ENCODE results near the gene TCF7. TPM values are rescaled to one million over a fixed set of nuclear protein-coding genes. Genes with fewer than 3 reads are reported as not detected.

The TCF7 gene
- total and polyA plus RNA-seq, 2 of the 13 experiments (the other 11 are each of a cell fraction or from before 2014, with no cell fraction given) = 6.3 to 6.8 TPM

GRCh38 chr5:134070725-134071613 is 43.5 kb upstream of the TCF7 start (continued):
- TF ChIP-seq PAX8 (CRISPR knock-in tag; IDR thresholded peaks at IDR 0.05; ENCODE audit: borderline replicate concordance) (no peak), SMYD3 (CRISPR knock-in tag; IDR thresholded peaks at IDR 0.05) (no peak; the same call in 1 of the 2 replicates), RELA (CRISPR knock-in tag; IDR thresholded peaks at IDR 0.05) (0 out of 2 replicates have a peak, but pooled peaks have one; percentile 61), ZNF230 (CRISPR knock-in tag; IDR thresholded peaks at IDR 0.05) (no peak), THYN1 (CRISPR knock-in tag; IDR thresholded peaks at IDR 0.05; ENCODE audit: borderline replicate concordance, low read depth) (no peak), GABPB1 (CRISPR knock-in tag; IDR thresholded peaks at IDR 0.05) (peak; percentile 81; the same call in 1 of the 2 replicates), ZBED4 (CRISPR knock-in tag; IDR thresholded peaks at IDR 0.05; ENCODE audit: borderline replicate concordance) (peak; percentile 56; the same call in 1 of the 2 replicates), ZNF800 (CRISPR knock-in tag; IDR thresholded peaks at IDR 0.05) (no peak; the same call in 1 of the 2 replicates), ZNF746 (CRISPR knock-in tag; IDR thresholded peaks at IDR 0.05) (peak; percentile 98), ZNF34 (CRISPR knock-in tag; IDR thresholded peaks at IDR 0.05; ENCODE audit: borderline replicate concordance) (no peak), CCDC6 (CRISPR knock-in tag; IDR thresholded peaks at IDR 0.05) (peak; percentile 88), ZNF281 (CRISPR knock-in tag; IDR thresholded peaks at IDR 0.05; ENCODE audit: borderline replicate concordance) (peak; percentile 94), HNRNPLL (IDR thresholded peaks at IDR 0.05; ENCODE audit: low read depth, low read length, poor library complexity, severe bottlenecking) (peak; percentile 81), HDAC1 (CRISPR knock-in tag; IDR thresholded peaks at IDR 0.05) (peak; percentile 95), ZNF724P (CRISPR knock-in tag; IDR thresholded peaks at IDR 0.05; ENCODE audit: borderline replicate concordance) (no peak), GRHL1 (CRISPR knock-in tag; conservative IDR thresholded peaks at IDR 0.05) (no peak), ZNF749 (CRISPR knock-in tag; IDR thresholded peaks at IDR 0.05; ENCODE audit: borderline replicate concordance) (no peak; the same call in 1 of the 2 replicates)

Measured in HepG2 (cell line).